ENCODE data around the gene CFAP53. TPM values are rescaled to one million over a fixed set of nuclear protein-coding genes. Genes with fewer than 3 reads are reported as not detected.

Gene CFAP53
- total RNA-seq, 1 donor from 2014 or later: not detected

DNA sequence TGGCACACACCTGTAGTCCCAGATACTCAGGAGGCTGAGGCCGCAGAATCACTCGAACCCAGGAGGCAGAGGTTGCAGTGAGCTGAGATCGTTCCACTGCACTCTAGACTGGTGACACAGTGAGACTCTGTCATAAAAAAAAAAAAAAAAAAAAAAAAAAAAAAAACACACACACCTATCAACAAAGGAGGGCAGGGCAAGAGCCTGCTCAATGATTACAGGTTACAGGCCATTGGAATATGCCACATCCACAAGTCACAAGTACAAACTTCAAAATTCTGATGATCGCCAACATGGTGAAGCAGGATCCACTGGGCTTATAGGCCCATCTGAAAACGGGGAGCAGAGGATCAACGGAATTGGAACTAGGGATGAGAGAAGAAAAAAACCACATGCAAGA is 77.6 kb downstream of the CFAP53 start:
- H3K4me3 ChIP-seq (ENCODE audit: low read length in 3 of 3): no peak overlapping the region
- no peak overlapping the region for H3K27ac ChIP-seq (ENCODE audit: low read depth, low read length)
- peaks cover 22 to 38% (median 36%) of the 10 kb centered on the region in 3 donors for H3K27me3 ChIP-seq (ENCODE audit: control insufficient read depth in 3 of 3, insufficient read depth in 3 of 3, low read length in 3 of 3)
- no peak overlapping the region for H3K9ac ChIP-seq (ENCODE audit: low read depth in 1 of 3, low read length in 3 of 3)
- no peaks in the 10 kb centered on the region for H3K9me3 ChIP-seq (ENCODE audit: control insufficient read depth in 3 of 3, low read length in 3 of 3)
- H3K36me3 ChIP-seq (ENCODE audit: control insufficient read depth in 3 of 3, insufficient read depth in 3 of 3, low read length in 3 of 3): no peaks in the 10 kb centered on the region
- H3K4me1 ChIP-seq (ENCODE audit: control insufficient read depth in 3 of 3, insufficient read depth in 3 of 3, low read length in 3 of 3): peaks cover 0 to 3% (median under 1%) of the 10 kb centered on the region in 3 donors

GRCh38 chr18:50187659-50188058 is 78.6 kb downstream of the CFAP53 start:
- Histone ChIP-seq H3K4me3 (ENCODE audit: low read length in 3 of 3) (no peak overlapping the region), H3K27ac (ENCODE audit: low read depth, low read length) (no peak overlapping the region), H3K36me3 (ENCODE audit: control insufficient read depth in 3 of 3, insufficient read depth in 3 of 3, low read length in 3 of 3) (no peaks in the 10 kb centered on the region), H3K9me3 (ENCODE audit: control insufficient read depth in 3 of 3, low read length in 3 of 3) (no peaks in the 10 kb centered on the region), H3K9ac (ENCODE audit: low read depth in 1 of 3, low read length in 3 of 3) (no peak overlapping the region), H3K27me3 (ENCODE audit: control insufficient read depth in 3 of 3, insufficient read depth in 3 of 3, low read length in 3 of 3) (peaks cover 13 to 31% (median 29%) of the 10 kb centered on the region in 3 donors), H3K4me1 (ENCODE audit: control insufficient read depth in 3 of 3, insufficient read depth in 3 of 3, low read length in 3 of 3) (no peaks in the 10 kb centered on the region)

DNA sequence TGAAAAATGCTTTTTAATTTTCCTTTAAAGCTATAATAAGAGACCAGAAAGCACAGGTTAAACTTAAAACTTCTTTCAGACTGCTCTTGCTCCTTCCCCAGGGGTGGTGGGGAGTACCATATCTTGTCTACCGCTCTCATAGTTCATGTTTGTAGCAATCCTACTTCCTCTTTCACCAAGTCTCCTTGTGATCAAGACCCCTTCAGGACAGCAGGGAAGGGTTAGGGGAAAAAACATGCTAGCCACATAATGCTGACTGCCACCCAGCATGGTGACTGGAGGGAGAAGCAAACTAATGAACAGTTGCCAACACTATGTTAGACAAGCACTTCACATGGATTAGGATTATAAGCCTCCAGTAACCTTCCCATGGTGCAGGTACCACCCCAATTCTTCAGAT is 79.9 kb downstream of the CFAP53 start:
- no peaks in the 10 kb centered on the region for H3K36me3 ChIP-seq (ENCODE audit: control insufficient read depth in 3 of 3, insufficient read depth in 3 of 3, low read length in 3 of 3)
- H3K9ac ChIP-seq (ENCODE audit: low read depth in 1 of 3, low read length in 3 of 3): no peak overlapping the region
- no peaks in the 10 kb centered on the region for H3K9me3 ChIP-seq (ENCODE audit: control insufficient read depth in 3 of 3, low read length in 3 of 3)
- H3K4me1 ChIP-seq (ENCODE audit: control insufficient read depth in 3 of 3, insufficient read depth in 3 of 3, low read length in 3 of 3): no peaks in the 10 kb centered on the region
- H3K27ac ChIP-seq (ENCODE audit: low read depth, low read length): no peak overlapping the region
- peaks cover 9 to 24% (median 23%) of the 10 kb centered on the region in 3 donors for H3K27me3 ChIP-seq (ENCODE audit: control insufficient read depth in 3 of 3, insufficient read depth in 3 of 3, low read length in 3 of 3)
- H3K4me3 ChIP-seq (ENCODE audit: low read length in 3 of 3): no peak overlapping the region

DNA sequence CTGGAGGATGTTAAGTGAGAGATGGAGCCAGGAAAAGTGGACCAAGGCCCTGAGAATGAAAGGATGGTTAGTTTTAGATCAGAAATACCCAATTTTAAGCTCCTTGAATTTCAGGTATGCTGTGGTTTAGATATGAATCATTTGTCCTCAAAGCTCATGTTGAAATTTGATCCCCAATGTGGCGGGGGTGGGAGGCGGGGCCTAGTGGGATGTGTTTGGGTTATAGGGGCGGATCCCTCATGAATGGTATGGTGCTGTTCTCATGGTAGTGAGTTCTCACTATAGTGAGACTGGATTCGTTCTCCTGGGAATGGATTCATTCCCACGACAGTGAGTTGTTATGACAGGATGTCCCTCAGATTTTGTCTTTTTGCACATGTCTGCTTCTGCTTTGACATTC is 82.7 kb downstream of the CFAP53 start:
- Histone ChIP-seq H3K27ac (ENCODE audit: low read depth, low read length) (no peak overlapping the region), H3K9ac (ENCODE audit: low read depth in 1 of 3, low read length in 3 of 3) (no peak overlapping the region), H3K9me3 (ENCODE audit: control insufficient read depth in 3 of 3, low read length in 3 of 3) (no peaks in the 10 kb centered on the region), H3K4me3 (ENCODE audit: low read length in 3 of 3) (no peak overlapping the region), H3K27me3 (ENCODE audit: control insufficient read depth in 3 of 3, insufficient read depth in 3 of 3, low read length in 3 of 3) (peaks cover 0 to 17% (median 11%) of the 10 kb centered on the region in 3 donors), H3K36me3 (ENCODE audit: control insufficient read depth in 3 of 3, insufficient read depth in 3 of 3, low read length in 3 of 3) (no peaks in the 10 kb centered on the region), H3K4me1 (ENCODE audit: control insufficient read depth in 3 of 3, insufficient read depth in 3 of 3, low read length in 3 of 3) (no peaks in the 10 kb centered on the region)

- H3K9me3 ChIP-seq (ENCODE audit: control insufficient read depth in 3 of 3, low read length in 3 of 3): no peaks in the 10 kb centered on the region
- peaks cover 0 to 18% (median 11%) of the 10 kb centered on the region in 3 donors for H3K27me3 ChIP-seq (ENCODE audit: control insufficient read depth in 3 of 3, insufficient read depth in 3 of 3, low read length in 3 of 3)
Measured at GRCh38 chr18:50182511-50182910, 83.8 kb downstream of the CFAP53 start.

GRCh38 chr18:50181590-50181989 is 84.7 kb downstream of the CFAP53 start:
- peaks cover 0 to 17% (median 11%) of the 10 kb centered on the region in 3 donors for H3K27me3 ChIP-seq (ENCODE audit: control insufficient read depth in 3 of 3, insufficient read depth in 3 of 3, low read length in 3 of 3)
- no peaks in the 10 kb centered on the region for H3K9me3 ChIP-seq (ENCODE audit: control insufficient read depth in 3 of 3, low read length in 3 of 3)
- no peaks in the 10 kb centered on the region for H3K36me3 ChIP-seq (ENCODE audit: control insufficient read depth in 3 of 3, insufficient read depth in 3 of 3, low read length in 3 of 3)
- no peak overlapping the region for H3K9ac ChIP-seq (ENCODE audit: low read depth in 1 of 3, low read length in 3 of 3)
- no peak overlapping the region for H3K4me3 ChIP-seq (ENCODE audit: low read length in 3 of 3)
- H3K4me1 ChIP-seq (ENCODE audit: control insufficient read depth in 3 of 3, insufficient read depth in 3 of 3, low read length in 3 of 3): no peaks in the 10 kb centered on the region
- H3K27ac ChIP-seq (ENCODE audit: low read depth, low read length): no peak overlapping the region

More at GRCh38 chr18:50182511-50182910, 83.8 kb downstream of the CFAP53 start:
- no peak overlapping the region for H3K4me3 ChIP-seq (ENCODE audit: low read length in 3 of 3)
- H3K9ac ChIP-seq (ENCODE audit: low read depth in 1 of 3, low read length in 3 of 3): no peak overlapping the region
- H3K4me1 ChIP-seq (ENCODE audit: control insufficient read depth in 3 of 3, insufficient read depth in 3 of 3, low read length in 3 of 3): no peaks in the 10 kb centered on the region
- H3K27ac ChIP-seq (ENCODE audit: low read depth, low read length): no peak overlapping the region
- no peaks in the 10 kb centered on the region for H3K36me3 ChIP-seq (ENCODE audit: control insufficient read depth in 3 of 3, insufficient read depth in 3 of 3, low read length in 3 of 3)

DNA sequence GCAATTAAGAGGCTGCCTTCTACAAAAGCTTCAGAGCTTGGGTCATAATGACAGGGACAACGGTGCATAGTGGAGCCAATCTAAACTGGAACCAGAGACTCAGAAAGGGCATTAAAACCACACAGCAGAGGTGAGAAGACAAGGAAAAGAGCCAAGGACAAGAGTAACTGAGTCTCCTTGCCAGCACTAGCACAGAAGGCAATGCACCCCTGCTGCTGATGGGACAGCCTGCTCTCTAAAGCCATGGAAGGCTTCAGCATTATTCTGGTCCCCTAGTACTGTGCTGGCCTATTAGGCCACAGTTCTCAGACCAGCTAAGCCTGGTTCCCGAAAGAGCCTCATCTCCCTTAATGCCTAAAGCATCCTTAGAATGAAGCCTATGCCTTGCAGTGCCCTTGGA is 86.8 kb downstream of the CFAP53 start:
- H3K4me3 ChIP-seq (ENCODE audit: low read length in 3 of 3): no peak overlapping the region
- peaks cover 0 to 30% (median 8%) of the 10 kb centered on the region in 3 donors for H3K27me3 ChIP-seq (ENCODE audit: control insufficient read depth in 3 of 3, insufficient read depth in 3 of 3, low read length in 3 of 3)
- no peaks in the 10 kb centered on the region for H3K9me3 ChIP-seq (ENCODE audit: control insufficient read depth in 3 of 3, low read length in 3 of 3)
- no peak overlapping the region for H3K9ac ChIP-seq (ENCODE audit: low read depth in 1 of 3, low read length in 3 of 3)
- no peak overlapping the region for H3K27ac ChIP-seq (ENCODE audit: low read depth, low read length)
- H3K36me3 ChIP-seq (ENCODE audit: control insufficient read depth in 3 of 3, insufficient read depth in 3 of 3, low read length in 3 of 3): no peaks in the 10 kb centered on the region
- no peaks in the 10 kb centered on the region for H3K4me1 ChIP-seq (ENCODE audit: control insufficient read depth in 3 of 3, insufficient read depth in 3 of 3, low read length in 3 of 3)

DNA sequence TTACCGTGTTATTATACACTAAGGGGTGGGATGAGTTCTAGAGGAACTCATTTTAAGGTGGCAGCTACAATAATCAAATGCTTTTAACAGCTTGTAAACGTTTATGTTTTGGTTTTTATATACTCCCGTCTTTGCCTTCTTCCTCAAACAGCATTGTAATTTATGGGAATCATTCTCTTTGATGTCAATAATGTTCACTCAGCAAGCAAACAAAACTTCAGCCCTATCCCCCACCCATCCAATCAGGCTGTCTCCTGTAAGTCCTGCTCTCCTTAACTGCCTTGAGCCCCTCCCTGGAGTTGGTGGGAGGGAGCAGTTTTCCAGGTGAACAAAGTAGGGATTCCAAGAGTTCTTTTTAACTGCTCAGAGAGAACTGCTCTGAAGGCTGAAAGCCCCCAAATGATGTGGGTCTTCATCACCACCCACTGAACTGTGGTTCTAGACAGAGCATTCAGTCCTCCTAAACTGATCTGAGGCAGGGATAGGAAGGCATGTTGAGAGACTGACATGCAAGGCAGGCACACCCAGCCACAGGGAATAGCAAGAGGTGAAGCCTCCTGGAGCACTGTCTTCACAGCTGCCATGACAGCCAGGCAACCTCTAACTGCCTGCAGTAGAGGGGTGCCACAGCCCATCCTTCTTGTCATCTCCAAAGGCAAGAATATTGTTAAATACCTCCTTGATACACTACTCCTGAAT is 88.9 kb downstream of the CFAP53 start:
- Histone ChIP-seq H3K9me3 (ENCODE audit: control insufficient read depth in 3 of 3, low read length in 3 of 3) (no peaks in the 10 kb centered on the region), H3K27me3 (ENCODE audit: control insufficient read depth in 3 of 3, insufficient read depth in 3 of 3, low read length in 3 of 3) (peaks cover 0 to 24% (median 8%) of the 10 kb centered on the region in 3 donors), H3K9ac (ENCODE audit: low read depth in 1 of 3, low read length in 3 of 3) (no peak overlapping the region), H3K27ac (ENCODE audit: low read depth, low read length) (no peak overlapping the region), H3K4me1 (ENCODE audit: control insufficient read depth in 3 of 3, insufficient read depth in 3 of 3, low read length in 3 of 3) (no peaks in the 10 kb centered on the region), H3K36me3 (ENCODE audit: control insufficient read depth in 3 of 3, insufficient read depth in 3 of 3, low read length in 3 of 3) (no peaks in the 10 kb centered on the region), H3K4me3 (ENCODE audit: low read length in 3 of 3) (no peak overlapping the region)

Small RNA genes within 50 kb of the gene (small RNA-seq; reads per million reads assigned to genes)
- gene RN7SL310P: not detected

Other genes starting within 250 kb of the CFAP53 start
- gene MYO5B, start 71.3 kb downstream of the CFAP53 start, total RNA-seq: 0.52 TPM
- gene MBD1, start 15.0 kb upstream of the CFAP53 start, total RNA-seq: 29.2 TPM
- gene CXXC1, start 21.2 kb upstream of the CFAP53 start, total RNA-seq: 13.6 TPM
- gene SKA1, start 108.6 kb upstream of the CFAP53 start, total RNA-seq: 2.6 TPM